Suprapubic skin (tissue), 3 donors: Measurements from ENCODE around the gene NGB.

Source experiments
- CTCF ChIP-seq, 2 donors: fragments of 200-600 bp in 1 of 2; fragments of 450-650 bp in 1 of 2; sonication (generic) in 1 of 2; IDR thresholded peaks; one replicate each; pipeline ENCODE4 v1.5.1; 2016 to 2019; ENCODE audit warnings: antibody characterized with exemption in 2 of 2, mild to moderate bottlenecking in 1 of 2, moderate library complexity in 1 of 2
- EP300 ChIP-seq: sonication (generic); formaldehyde crosslinking; IDR thresholded peaks from one replicate; pipeline ENCODE4 v1.6.1; 2017; ENCODE audit warnings: antibody characterized with exemption
- POLR2A ChIP-seq, 2 donors: fragments of 450-650 bp; IDR thresholded peaks; one replicate each; pipeline ENCODE4 v1.6.1; 2017; ENCODE audit warnings: antibody characterized with exemption in 2 of 2, mild to moderate bottlenecking in 2 of 2, moderate library complexity in 2 of 2

- TF ChIP-seq CTCF (IDR thresholded peaks at IDR 0.05) (no peak), EP300 (no peak), POLR2A (IDR thresholded peaks at IDR 0.05) (no peak)
Observed at GRCh38 chr14:77316195-77316505, 45.1 kb upstream of the NGB start.
